A673 (cell line): ENCODE results near the gene DDX11. TPM values are rescaled to one million over a fixed set of nuclear protein-coding genes. Genes with fewer than 3 reads are reported as not detected.
"Not testable (repeated sequence)": the region's sequence is repeated elsewhere in the genome, so short reads cannot be mapped to it uniquely, and the experiment has no call there.

Experiments used
- BruUV-seq: library from RNA; stranded (reverse); fragments of 400-500 nt; replicated peaks from 2 replicates; lab custom pipeline; 2021; lab: Mats Ljungman, UMichigan
- CTCF ChIA-PET: fragments of 300-600 bp; sonication (Branson Sonifier 250); formaldehyde crosslinking; loops from one replicate; lab custom pipeline; 2022; ENCODE audit warnings: antibody characterized with exemption; lab: Charles Lee
- POLR2A ChIA-PET: fragments of 300-600 bp; sonication (Branson Sonifier 250); formaldehyde crosslinking; loops from one replicate; lab custom pipeline; 2022; ENCODE audit warnings: antibody characterized with exemption; ENCODE audit not compliant: low non-redundant PET; lab: Charles Lee
- DNase-seq: peaks from one replicate; pipeline ENCODE4 v3.0.0-alpha.2; 2015; ENCODE audit warnings: low spot score
- H3K27ac ChIP-seq: fragments of 200-600 bp; sonication (generic); 2 replicates; pipeline ENCODE4 v1.5.1; 2016; ENCODE audit warnings: mixed run types, low read depth, mild to moderate bottlenecking, mixed read lengths, antibody characterized with exemption, low read length; ENCODE audit not compliant: poor library complexity, severe bottlenecking
- H3K27me3 ChIP-seq: fragments of 200-600 bp; sonication (generic); replicated peaks from 2 replicates; pipeline ENCODE4 v1.6.1; 2017; ENCODE audit warnings: mixed run types, low read depth, mild to moderate bottlenecking, mixed read lengths, antibody characterized with exemption, low read length; ENCODE audit not compliant: insufficient read depth, poor library complexity
- H3K36me3 ChIP-seq: fragments of 200-600 bp; sonication (generic); 2 replicates; pipeline ENCODE4 v1.6.1; 2016; ENCODE audit warnings: mixed run types, mild to moderate bottlenecking, mixed read lengths, antibody characterized with exemption, low read length; ENCODE audit not compliant: insufficient read depth, poor library complexity, severe bottlenecking
- H3K4me1 ChIP-seq: fragments of 200-600 bp; sonication (generic); 2 replicates; pipeline ENCODE4 v1.6.1; 2017; ENCODE audit warnings: mixed run types, mild to moderate bottlenecking, mixed read lengths, antibody characterized with exemption, low read length; ENCODE audit not compliant: insufficient read depth, poor library complexity, severe bottlenecking
- H3K4me3 ChIP-seq: fragments of 200-600 bp; sonication (generic); 2 replicates; pipeline ENCODE4 v1.5.1; 2016; ENCODE audit warnings: low read depth, mixed run types, mild to moderate bottlenecking, mixed read lengths, low read length; ENCODE audit not compliant: poor library complexity, severe bottlenecking
- H3K9me3 ChIP-seq: fragments of 200-600 bp; sonication (generic); 2 replicates; pipeline ENCODE4 v1.6.1; 2016; ENCODE audit warnings: mixed run types, low read depth, mild to moderate bottlenecking, mixed read lengths, antibody characterized with exemption, low read length; ENCODE audit not compliant: poor library complexity, severe bottlenecking
- CTCF ChIP-seq: fragments of 300-800, 200-600 bp; sonication (generic); conservative IDR thresholded peaks from 2 replicates; pipeline ENCODE4 v1.5.1; 2017; ENCODE audit warnings: low read depth, mild to moderate bottlenecking, antibody characterized with exemption, low read length, moderate library complexity, mixed read lengths
- EZH2 ChIP-seq: fragments of 200-600 bp; sonication (generic); IDR thresholded peaks from 2 replicates; pipeline ENCODE4 v1.6.1; 2017; ENCODE audit warnings: borderline replicate concordance, low read depth, mild to moderate bottlenecking, mixed read lengths, antibody characterized with exemption, low read length; ENCODE audit not compliant: poor library complexity, severe bottlenecking
- intact Hi-C: fragments of 100-400 bp; cut with micrococcal nuclease; formaldehyde crosslinking; loops from one replicate; pipeline ENCODE4 v1.10.0; 2022; ENCODE audit not compliant: unreplicated experiment
- total RNA-seq: library from RNA; stranded (reverse); gene quantifications from 2 replicates; pipeline ENCODE4 v1.2.3, GENCODE V29; 2021

DDX11 gene
- total RNA-seq, 1 experiment from 2014 or later, result 188 TPM

DNA sequence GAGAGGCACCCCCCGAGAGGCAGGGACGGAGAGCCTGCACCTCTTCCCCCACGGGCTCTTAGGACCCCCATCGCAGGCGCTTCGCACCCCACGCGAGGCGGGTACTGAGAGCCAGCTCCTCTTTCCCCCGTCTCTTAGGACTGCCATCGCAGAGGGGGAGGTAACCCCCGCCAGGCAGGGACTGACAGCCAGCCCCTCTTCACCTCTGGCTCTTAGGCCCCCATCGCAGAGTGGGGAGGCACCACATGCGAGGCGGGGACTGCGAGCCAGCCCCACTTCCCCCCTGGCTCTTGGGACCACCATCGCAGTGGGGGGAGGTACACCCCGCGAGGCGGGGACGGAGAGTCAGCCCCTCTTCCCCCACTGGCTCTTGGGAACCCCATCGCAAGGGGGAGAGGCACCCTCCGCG is 46.1 kb downstream of the DDX11 start:
- Histone ChIP-seq H3K27me3 (no peaks in the 10 kb centered on the region), H3K4me1 (no peaks in the 10 kb centered on the region), H3K4me3 (peak overlapping the region; percentile 54), H3K9me3 (no peaks in the 10 kb centered on the region), H3K27ac (no peak overlapping the region), H3K36me3 (no peaks in the 10 kb centered on the region)
- TF ChIP-seq EZH2 (no peak), CTCF (no peak)
- no peak for DNase-seq
- no TSS peak for BruUV-seq
- intact Hi-C loops, result no loop called here
- ChIA-PET POLR2A (no interaction called here), CTCF (no interaction called here)

- BruUV-seq, result no TSS peak
- TF ChIP-seq EZH2 (no peak), CTCF (no peak)
- Histone ChIP-seq H3K27ac (no peak overlapping the region), H3K4me1 (no peaks in the 10 kb centered on the region), H3K27me3 (no peaks in the 10 kb centered on the region), H3K4me3 (no peak overlapping the region), H3K9me3 (no peaks in the 10 kb centered on the region), H3K36me3 (no peaks in the 10 kb centered on the region)
- intact Hi-C loops, result no loop called here
- ChIA-PET POLR2A (no interaction called here), CTCF (no interaction called here)
- no peak for DNase-seq
Measured at GRCh38 chr12:31120392-31121008, 46.8 kb downstream of the DDX11 start.

DNA sequence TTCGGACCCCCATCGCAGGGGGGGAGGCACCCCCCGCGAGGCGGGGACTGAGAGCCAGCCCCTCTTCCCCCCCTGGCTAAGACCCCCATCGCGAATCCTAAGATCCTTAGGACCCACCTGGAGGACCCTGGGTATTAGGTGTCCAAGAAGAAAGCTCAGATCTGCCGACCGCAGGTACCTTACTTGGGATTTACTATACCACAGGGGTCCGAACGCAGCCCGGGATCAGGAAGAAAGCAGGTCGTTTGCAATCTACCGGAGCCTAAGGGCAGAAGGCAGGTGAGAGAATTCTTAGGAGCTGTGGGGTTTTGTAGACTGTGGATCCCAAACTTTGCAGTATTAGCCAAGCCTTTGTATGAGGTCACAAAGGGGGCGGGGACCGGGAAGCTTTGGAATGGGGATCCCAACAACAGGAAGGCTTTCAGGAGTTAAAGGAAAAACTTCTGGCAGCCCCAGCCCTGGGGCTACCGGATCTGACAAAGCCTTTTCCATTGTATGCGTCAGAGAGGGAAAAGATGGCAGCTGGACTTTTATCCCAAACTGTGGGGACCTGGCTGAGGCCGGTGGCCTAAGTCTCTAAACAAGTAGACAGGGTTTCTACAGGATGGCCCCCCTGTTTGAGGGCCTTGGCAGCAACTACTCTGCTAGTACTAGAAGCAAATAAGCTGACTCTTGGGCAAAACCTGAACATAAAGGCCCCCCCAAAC is 47.5 kb downstream of the DDX11 start:
- CTCF ChIA-PET, H3K4me1 ChIP-seq, BruUV-seq, POLR2A ChIA-PET, H3K9me3 ChIP-seq, DNase-seq, H3K27me3 ChIP-seq, H3K4me3 ChIP-seq, H3K36me3 ChIP-seq, H3K27ac ChIP-seq, intact Hi-C loops: not testable (repeated sequence)
